ENCODE results near the gene TMED5. TPM values are rescaled to one million over a fixed set of nuclear protein-coding genes. Genes with fewer than 3 reads are reported as not detected.

Gene TMED5
- total RNA-seq, 2 donors from 2014 or later, result 55.2 to 62.5 TPM

Other genes with a start within 250 kb of the TMED5 start
- gene DIPK1A, start 219.0 kb downstream of the TMED5 start, total RNA-seq, result 10 to 100 TPM; 14.0 to 16.5 TPM
- gene MTF2, start 101.1 kb downstream of the TMED5 start, total RNA-seq, result 10 to 100 TPM; 24.4 to 26.3 TPM
- gene CCDC18, start 311 bp upstream of the TMED5 start, total RNA-seq, result 1 to 10 TPM; 4.5 to 6.1 TPM
- gene DR1, start 165.5 kb upstream of the TMED5 start, total RNA-seq, result 10 to 100 TPM; 45.1 to 53.0 TPM